Keratinocyte (primary cell): Measurements from ENCODE around the gene HPSE2.

Experiments
- CTCF ChIP-seq, 3 experiments: IDR thresholded peaks in 1 of 3; conservative IDR thresholded peaks in 1 of 3; optimal IDR thresholded peaks in 1 of 3; 2 replicates in 2 of 3; 3 replicates in 1 of 3; pipeline versions ENCODE3 to v1.5.1; 2011; ENCODE audit warnings: low read length in 3 of 3, mild to moderate bottlenecking in 3 of 3, moderate library complexity in 2 of 3, control low read depth in 1 of 3, inconsistent platforms in 1 of 3; ENCODE audit not compliant: insufficient read depth in 2 of 3; ENCODE audit errors: extremely low read depth in 1 of 3
- EZH2 ChIP-seq: IDR thresholded peaks from one replicate; pipeline ENCODE4 v1.6.1; 2012; ENCODE audit warnings: inconsistent platforms, mild to moderate bottlenecking, low read length, moderate library complexity

DNA sequence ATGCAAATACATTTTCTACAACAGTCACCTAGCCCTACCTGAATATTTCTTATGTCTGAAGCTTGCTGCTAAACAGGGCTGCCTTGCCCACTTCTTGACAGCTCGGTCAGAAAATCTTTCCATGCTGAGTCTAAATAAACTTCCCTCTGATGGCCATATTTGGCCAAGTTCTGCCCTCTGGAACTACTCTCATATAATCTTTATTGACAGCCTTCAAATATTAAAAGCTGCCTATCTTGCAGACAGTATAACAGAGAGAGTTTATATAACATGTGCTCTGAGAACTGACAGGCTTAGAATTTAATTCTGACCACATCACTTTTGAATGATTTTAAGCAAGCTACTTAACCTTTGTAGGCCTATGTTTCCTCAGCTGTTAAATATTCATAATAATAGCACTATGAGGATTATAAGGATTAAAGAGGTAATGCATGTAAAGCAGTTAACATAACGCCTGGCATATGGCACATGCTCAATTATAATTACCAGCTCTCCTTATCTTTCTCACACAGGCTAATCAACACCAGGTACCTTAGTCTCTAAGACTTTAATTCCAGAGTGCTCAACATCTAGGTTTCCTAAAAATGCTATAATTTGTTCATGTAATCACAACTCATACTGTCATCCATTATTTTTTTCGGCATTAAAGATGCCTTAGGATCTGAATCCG, 334.1 kb downstream of the HPSE2 start:
- TF ChIP-seq CTCF (optimal IDR thresholded peaks at IDR 0.05 in 1 of 3, IDR thresholded peaks at IDR 0.05 in 1 of 3, conservative IDR thresholded peaks at IDR 0.05 in 1 of 3; ENCODE audit: extremely low read depth in 1 of 3, insufficient read depth in 2 of 3, low read length in 3 of 3) (no peak), EZH2 (no peak)
